ENCODE results near the gene BCKDHB. TPM values are rescaled to one million over a fixed set of nuclear protein-coding genes. Genes with fewer than 3 reads are reported as not detected.

Gene BCKDHB
- total RNA-seq, 4 donors from 2014 or later = 10.9 to 32.9 (median 29.7) TPM

DNA sequence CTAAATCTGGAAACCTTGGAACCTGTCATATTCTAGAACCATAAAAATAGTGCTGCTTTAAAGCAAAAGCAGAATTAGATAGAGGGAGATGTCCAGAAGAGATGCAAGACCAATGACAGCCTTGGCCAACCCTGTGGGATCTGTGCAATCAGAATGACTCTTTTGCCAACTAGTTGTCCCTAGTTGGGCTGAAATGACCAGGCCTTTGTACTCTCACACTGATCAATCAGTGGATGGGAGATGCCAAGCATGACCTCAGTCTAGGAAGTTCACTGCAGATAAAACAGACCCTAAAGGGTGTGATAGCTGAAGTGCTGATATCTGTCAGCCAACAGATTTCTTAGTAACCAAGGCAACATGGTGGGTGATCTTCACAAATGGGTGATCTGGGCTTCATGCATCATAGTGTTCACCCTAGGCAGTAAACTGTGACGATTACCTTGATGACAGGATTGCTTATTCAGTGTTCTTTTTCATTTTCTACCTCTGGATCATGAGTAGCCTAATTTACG is 52.1 kb downstream of the BCKDHB start:
- 85% methylated on average over 2 of the region's 2 CpGs; no CpG with 5 or more reads in 1 of the 2 donors for WGBS, 2 donors (ENCODE audit: low coverage in 1 of 2)
- no peak for DNase-seq
- Histone ChIP-seq H3K27me3 (no peaks in the 10 kb centered on the region), H3K4me3 (no peak overlapping the region), H3K9me3 (no peaks in the 10 kb centered on the region), H3K36me3 (no peaks in the 10 kb centered on the region), H3K27ac (no peak overlapping the region), H3K4me1 (peaks cover 0 to 2% (median 0%) of the 10 kb centered on the region in 4 donors)
- TF ChIP-seq POLR2AphosphoS5 (IDR thresholded peaks at IDR 0.05) = no peak
- TF ChIP-seq EP300 (IDR thresholded peaks at IDR 0.05; ENCODE audit: low read depth) = no peak
- TF ChIP-seq, protein P1, sequence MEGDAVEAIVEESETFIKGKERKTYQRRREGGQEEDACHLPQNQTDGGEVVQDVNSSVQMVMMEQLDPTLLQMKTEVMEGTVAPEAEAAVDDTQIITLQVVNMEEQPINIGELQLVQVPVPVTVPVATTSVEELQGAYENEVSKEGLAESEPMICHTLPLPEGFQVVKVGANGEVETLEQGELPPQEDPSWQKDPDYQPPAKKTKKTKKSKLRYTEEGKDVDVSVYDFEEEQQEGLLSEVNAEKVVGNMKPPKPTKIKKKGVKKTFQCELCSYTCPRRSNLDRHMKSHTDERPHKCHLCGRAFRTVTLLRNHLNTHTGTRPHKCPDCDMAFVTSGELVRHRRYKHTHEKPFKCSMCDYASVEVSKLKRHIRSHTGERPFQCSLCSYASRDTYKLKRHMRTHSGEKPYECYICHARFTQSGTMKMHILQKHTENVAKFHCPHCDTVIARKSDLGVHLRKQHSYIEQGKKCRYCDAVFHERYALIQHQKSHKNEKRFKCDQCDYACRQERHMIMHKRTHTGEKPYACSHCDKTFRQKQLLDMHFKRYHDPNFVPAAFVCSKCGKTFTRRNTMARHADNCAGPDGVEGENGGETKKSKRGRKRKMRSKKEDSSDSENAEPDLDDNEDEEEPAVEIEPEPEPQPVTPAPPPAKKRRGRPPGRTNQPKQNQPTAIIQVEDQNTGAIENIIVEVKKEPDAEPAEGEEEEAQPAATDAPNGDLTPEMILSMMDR (IDR thresholded peaks at IDR 0.05) = no peak
- TF ChIP-seq POLR2A (IDR thresholded peaks at IDR 0.05) = no peak
- in situ Hi-C loops (cut with MboI; ENCODE audit: low pct_ligation_motif_present in 1 of 4, low pct_unique_long_range_greater_than_20kb in 1 of 4, low sequenced_read_pairs in 3 of 4) (no loop called here), intact Hi-C loops (cut with DNase I; ENCODE audit: low total_unique reads) (no loop called here)

DNA sequence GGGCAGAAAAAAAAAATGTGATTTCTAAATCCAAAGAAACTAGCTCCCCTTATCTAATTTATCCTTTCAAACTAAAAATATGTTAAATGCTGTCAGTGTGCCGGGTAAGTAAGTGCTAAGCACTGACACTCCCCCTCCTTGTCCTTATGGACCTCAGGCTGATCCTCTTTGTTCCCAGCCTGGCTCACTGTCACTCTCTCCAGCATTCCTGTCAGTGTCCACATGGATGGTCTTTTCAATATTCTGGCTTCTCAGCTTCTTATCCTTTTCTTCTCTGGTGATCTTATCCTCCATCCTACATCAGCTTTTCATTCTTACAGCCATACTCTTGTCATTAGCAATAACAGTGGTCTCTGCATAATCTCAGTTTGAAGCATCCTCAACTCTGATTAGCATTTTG is 55.0 kb downstream of the BCKDHB start:
- H3K27ac ChIP-seq = no peak overlapping the region
- H3K36me3 ChIP-seq = no peaks in the 10 kb centered on the region
- TF ChIP-seq POLR2AphosphoS5 (IDR thresholded peaks at IDR 0.05) (no peak), POLR2A (IDR thresholded peaks at IDR 0.05) (no peak), EP300 (IDR thresholded peaks at IDR 0.05; ENCODE audit: low read depth) (no peak)
- TF ChIP-seq, protein P1 (IDR thresholded peaks at IDR 0.05) = no peak
- H3K4me1 ChIP-seq = peaks cover 0 to 7% (median 2%) of the 10 kb centered on the region in 4 donors
- H3K9me3 ChIP-seq = no peaks in the 10 kb centered on the region
- DNase-seq = no peak
- WGBS, 2 donors (ENCODE audit: low coverage in 1 of 2) = 82 to 97% methylated on average over 1 of the region's 1 CpG
- in situ Hi-C loops (cut with MboI; ENCODE audit: low pct_ligation_motif_present in 1 of 4, low pct_unique_long_range_greater_than_20kb in 1 of 4, low sequenced_read_pairs in 3 of 4) = no loop called here
- H3K27me3 ChIP-seq = no peaks in the 10 kb centered on the region
- intact Hi-C loops (cut with DNase I; ENCODE audit: low total_unique reads) = no loop called here
- H3K4me3 ChIP-seq = no peak overlapping the region

DNA sequence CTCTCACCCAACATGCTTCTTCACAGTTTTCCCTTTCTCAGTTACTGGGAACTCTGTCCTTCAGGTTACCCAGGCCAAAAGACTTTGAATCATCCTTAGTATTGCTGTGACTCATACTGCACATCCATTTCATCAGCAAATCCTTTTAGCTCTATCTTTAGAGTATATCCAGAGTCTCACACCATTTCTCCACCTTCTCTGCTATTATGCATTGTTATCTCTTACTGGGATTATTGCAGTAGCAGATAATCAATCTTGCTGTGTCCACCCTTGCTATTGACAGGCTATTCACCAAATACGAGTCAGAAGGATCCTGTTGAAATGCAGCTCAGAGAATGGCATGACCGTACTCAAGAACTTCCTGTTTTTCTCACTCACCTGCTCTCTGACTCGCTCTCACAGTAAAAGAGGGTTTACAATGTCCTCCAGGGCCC is 57.3 kb downstream of the BCKDHB start:
- in situ Hi-C loops (cut with MboI; ENCODE audit: low pct_ligation_motif_present in 1 of 4, low pct_unique_long_range_greater_than_20kb in 1 of 4, low sequenced_read_pairs in 3 of 4) = no loop called here
- 35 to 58% methylated on average over 3 of the region's 3 CpGs for WGBS, 2 donors (ENCODE audit: low coverage in 1 of 2)
- Histone ChIP-seq H3K4me3 (no peak overlapping the region), H3K4me1 (peaks cover 0 to 7% (median 2%) of the 10 kb centered on the region in 4 donors), H3K27ac (peak overlapping the region in 2 of 4 donors; percentile 18 to 59), H3K9me3 (no peaks in the 10 kb centered on the region), H3K27me3 (no peaks in the 10 kb centered on the region), H3K36me3 (peaks cover 0 to 4% (median 0%) of the 10 kb centered on the region in 4 donors)
- intact Hi-C loops (cut with DNase I; ENCODE audit: low total_unique reads) = no loop called here
- no peak for DNase-seq
- TF ChIP-seq POLR2AphosphoS5 (IDR thresholded peaks at IDR 0.05) = no peak
- TF ChIP-seq EP300 (IDR thresholded peaks at IDR 0.05; ENCODE audit: low read depth) = no peak
- no peak for TF ChIP-seq POLR2A (IDR thresholded peaks at IDR 0.05)
- TF ChIP-seq, protein P1 (IDR thresholded peaks at IDR 0.05) = no peak

DNA sequence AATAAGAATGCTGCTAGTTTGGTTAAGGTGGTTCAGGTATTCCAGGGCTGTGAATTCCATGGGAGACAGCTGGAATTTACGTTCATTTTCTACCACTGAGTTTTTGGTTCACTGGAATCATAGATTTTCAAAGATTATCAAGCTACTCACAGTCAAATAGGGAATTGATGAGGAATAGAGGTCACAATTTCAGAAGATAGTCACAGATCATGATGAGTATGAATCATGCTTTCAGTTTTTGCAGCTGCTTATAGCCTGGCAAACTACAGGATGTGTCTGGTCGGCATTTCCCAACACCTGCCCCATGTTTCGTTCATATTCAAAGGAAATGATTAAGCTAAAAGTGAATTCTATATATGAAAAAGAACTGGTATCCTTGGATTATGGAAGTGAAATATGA is 58.7 kb downstream of the BCKDHB start:
- Histone ChIP-seq H3K36me3 (peaks cover 0 to 4% (median 0%) of the 10 kb centered on the region in 4 donors), H3K4me3 (no peak overlapping the region), H3K4me1 (peaks cover 0 to 7% (median 2%) of the 10 kb centered on the region in 4 donors), H3K27me3 (no peaks in the 10 kb centered on the region), H3K9me3 (no peaks in the 10 kb centered on the region), H3K27ac (no peak overlapping the region)
- intact Hi-C loops (cut with DNase I; ENCODE audit: low total_unique reads) (no loop called here), in situ Hi-C loops (cut with MboI; ENCODE audit: low pct_ligation_motif_present in 1 of 4, low pct_unique_long_range_greater_than_20kb in 1 of 4, low sequenced_read_pairs in 3 of 4) (no loop called here)
- DNase-seq = no peak
- no peak for TF ChIP-seq EP300 (IDR thresholded peaks at IDR 0.05; ENCODE audit: low read depth)
- TF ChIP-seq, protein P1 (IDR thresholded peaks at IDR 0.05) = no peak
- no peak for TF ChIP-seq POLR2AphosphoS5 (IDR thresholded peaks at IDR 0.05)
- no peak for TF ChIP-seq POLR2A (IDR thresholded peaks at IDR 0.05)
- WGBS, 2 donors (ENCODE audit: low coverage in 1 of 2) = 63 to 65% methylated on average over 2 to 3 of the region's 3 CpGs
